Measurements from ENCODE around the gene DNAH14.

GRCh38 chr1:225159793-225160192 is 230.3 kb downstream of the DNAH14 start:
- TF ChIP-seq POLR2A (IDR thresholded peaks at IDR 0.05) (no peak), CTCF (IDR thresholded peaks at IDR 0.05) (no peak), EP300 (IDR thresholded peaks at IDR 0.05; ENCODE audit: low read depth) (no peak), POLR2AphosphoS5 (IDR thresholded peaks at IDR 0.05) (no peak)
